Aorta (tissue), 5 donors: Measurements from ENCODE around the gene TSPAN4. TPM values are rescaled to one million over a fixed set of nuclear protein-coding genes. Genes with fewer than 3 reads are reported as not detected.
A peak's percentile ranks its signal among the peaks of the same experiment; 100 is the strongest.

Experiments used
- ATAC-seq: fragments of 200-7000 bp; cut with Tn5 transposase; one replicate; pipeline ENCODE4 v1.9.1; 2022; ENCODE audit warnings: moderate library complexity; ENCODE audit not compliant: low FRiP score
- DNase-seq, 2 donors: peaks; one replicate each; pipeline ENCODE4 v3.0.0-alpha.2; 2020
- H3K27ac ChIP-seq, 2 donors: one replicate each; pipeline ENCODE4 v1.5.1; 2013; ENCODE audit warnings: low read length in 2 of 2, mild to moderate bottlenecking in 2 of 2, moderate library complexity in 2 of 2, control low read depth in 1 of 2, inconsistent platforms in 1 of 2, low read depth in 1 of 2
- H3K27me3 ChIP-seq, 2 donors: one replicate each; pipeline ENCODE4 v1.6.1; 2013; ENCODE audit warnings: control low read depth in 1 of 2, low read length in 1 of 2, mild to moderate bottlenecking in 1 of 2, moderate library complexity in 1 of 2; ENCODE audit not compliant: insufficient read depth in 2 of 2, control insufficient read depth in 1 of 2
- H3K36me3 ChIP-seq, 2 donors: one replicate each; pipeline ENCODE4 v1.6.1; 2013; ENCODE audit warnings: control low read depth in 1 of 2, low read length in 1 of 2, mild to moderate bottlenecking in 1 of 2; ENCODE audit not compliant: insufficient read depth in 2 of 2, control insufficient read depth in 1 of 2
- H3K4me1 ChIP-seq, 2 donors: one replicate each; pipeline ENCODE4 v1.6.1; 2013; ENCODE audit warnings: low read length in 2 of 2, control low read depth in 1 of 2, mild to moderate bottlenecking in 1 of 2, moderate library complexity in 1 of 2; ENCODE audit not compliant: insufficient read depth in 2 of 2, control insufficient read depth in 1 of 2
- H3K4me3 ChIP-seq, 2 donors: one replicate each; pipeline ENCODE4 v1.5.1; 2013; ENCODE audit warnings: low read length in 2 of 2, control low read depth in 1 of 2, mild to moderate bottlenecking in 1 of 2
- H3K9me3 ChIP-seq: one replicate; pipeline ENCODE4 v1.6.1; 2013; ENCODE audit warnings: mild to moderate bottlenecking, low read length; ENCODE audit not compliant: control insufficient read depth
- WGBS, 2 donors: extraction: QIAGEN DNeasy Blood & Tissue Kit; methylation state at CpG; one replicate each; pipeline ENCODE4 v1.1.7; 2013; 5-methylcytosine and 5-hydroxymethylcytosine counted together
- intact Hi-C, 2 donors: fragments of 100-400 bp; cut with DNase I; formaldehyde crosslinking; loops; one replicate each; pipeline versions ENCODE4 v1.14.2 to v1.15.0; 2022
- polyA plus RNA-seq, 2 donors: library from polyadenylated mRNA; stranded (reverse); fragments of 200-250 nt; gene quantifications; one replicate each; pipeline ENCODE4 v1.2.3, GENCODE V29; 2013
- total RNA-seq, 2 donors: library from RNA; stranded (reverse); fragmentation: NEBNext Ultra II Directional; extraction: Animal tissue kit (Norgen Biotek cat#: 25700); gene quantifications; one replicate each; pipeline ENCODE4 v1.2.1, GENCODE V29; 2021
- donor health status: healthy with polysubstance abuse.
- donor health status: Bipolar disorder and iron deficiency.
- donor health status: DM: no; HTN: no; CAD: no.
- donor health status: DM: no; HTN: no; CAD: no.
- donor health status: DM: yes; HTN: yes; CAD: no.

TSPAN4 gene
- total and polyA plus RNA-seq, 4 donors, result 28.4 to 95.1 (median 61.0) TPM

DNA sequence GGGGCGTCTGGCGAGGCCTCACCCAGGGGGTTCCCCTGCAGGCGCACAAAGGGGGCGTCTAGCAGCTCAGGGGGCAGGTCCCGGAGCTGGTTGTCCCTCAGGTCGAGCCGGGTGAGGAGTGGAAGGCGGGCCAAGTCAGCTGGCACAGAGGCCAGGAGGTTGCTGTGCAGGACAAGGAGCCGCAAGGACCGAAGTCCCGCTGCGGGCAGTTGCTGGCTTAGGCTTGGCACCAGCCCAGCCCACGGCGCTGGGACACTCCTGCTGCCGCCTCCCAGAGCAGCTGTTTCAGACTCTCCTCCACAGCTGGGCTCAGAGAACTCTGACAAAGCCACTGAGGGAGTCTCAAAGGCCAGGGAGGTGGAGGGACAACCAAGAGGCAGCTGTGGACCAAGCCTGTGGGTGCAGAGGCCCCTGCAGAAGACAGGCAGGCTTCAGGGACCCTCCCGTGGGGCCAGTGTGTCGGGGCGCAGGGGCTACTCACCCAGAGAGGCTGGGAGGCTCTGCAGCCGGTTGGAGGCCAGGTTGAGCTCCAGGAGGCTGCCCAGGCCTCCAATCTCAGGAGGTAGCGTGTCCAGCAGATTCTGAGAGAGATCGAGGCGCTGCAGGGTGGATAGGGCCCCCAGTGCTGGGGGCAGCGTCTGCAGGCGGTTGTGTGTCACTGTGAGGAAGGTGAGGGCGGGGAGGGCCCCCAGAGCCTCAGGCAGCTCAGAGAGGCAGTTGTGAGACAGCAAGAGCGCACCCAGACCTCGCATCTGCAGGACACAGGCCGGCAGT, 39.8 kb upstream of the TSPAN4 start:
- 92% methylated on average over 28 of the region's 28 CpGs for WGBS, 2 donors
- no peak overlapping the region for H3K4me3 ChIP-seq
- DNase-seq, result no peak
- intact Hi-C loops, result no loop called here
- no peaks in the 10 kb centered on the region for H3K36me3 ChIP-seq
- no peak for ATAC-seq
- no peaks in the 10 kb centered on the region for H3K9me3 ChIP-seq
- no peak overlapping the region for H3K27ac ChIP-seq
- no peaks in the 10 kb centered on the region for H3K4me1 ChIP-seq
- no peaks in the 10 kb centered on the region for H3K27me3 ChIP-seq

DNA sequence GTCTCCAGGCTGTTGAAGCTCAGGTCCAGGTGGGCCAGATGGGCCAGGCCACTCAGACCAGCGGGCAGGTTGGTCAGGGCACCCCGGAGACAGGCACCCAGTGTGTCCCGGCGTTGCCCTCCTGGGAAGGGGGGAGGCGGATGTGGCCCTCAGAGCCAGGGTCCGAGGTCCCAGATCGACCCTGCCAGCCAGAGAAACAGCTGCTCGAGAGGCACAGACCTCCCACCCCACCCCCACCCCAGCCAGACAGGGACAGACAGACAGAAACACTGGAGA, 39.2 kb upstream of the TSPAN4 start:
- no peaks in the 10 kb centered on the region for H3K4me1 ChIP-seq
- no peaks in the 10 kb centered on the region for H3K9me3 ChIP-seq
- intact Hi-C loops, result no loop called here
- no peak overlapping the region for H3K27ac ChIP-seq
- no peak overlapping the region for H3K4me3 ChIP-seq
- H3K36me3 ChIP-seq, result no peaks in the 10 kb centered on the region
- no peak for ATAC-seq
- H3K27me3 ChIP-seq, result no peaks in the 10 kb centered on the region
- WGBS, 2 donors, result 87 to 90% methylated on average over 8 of the region's 8 CpGs
- no peak for DNase-seq

DNA sequence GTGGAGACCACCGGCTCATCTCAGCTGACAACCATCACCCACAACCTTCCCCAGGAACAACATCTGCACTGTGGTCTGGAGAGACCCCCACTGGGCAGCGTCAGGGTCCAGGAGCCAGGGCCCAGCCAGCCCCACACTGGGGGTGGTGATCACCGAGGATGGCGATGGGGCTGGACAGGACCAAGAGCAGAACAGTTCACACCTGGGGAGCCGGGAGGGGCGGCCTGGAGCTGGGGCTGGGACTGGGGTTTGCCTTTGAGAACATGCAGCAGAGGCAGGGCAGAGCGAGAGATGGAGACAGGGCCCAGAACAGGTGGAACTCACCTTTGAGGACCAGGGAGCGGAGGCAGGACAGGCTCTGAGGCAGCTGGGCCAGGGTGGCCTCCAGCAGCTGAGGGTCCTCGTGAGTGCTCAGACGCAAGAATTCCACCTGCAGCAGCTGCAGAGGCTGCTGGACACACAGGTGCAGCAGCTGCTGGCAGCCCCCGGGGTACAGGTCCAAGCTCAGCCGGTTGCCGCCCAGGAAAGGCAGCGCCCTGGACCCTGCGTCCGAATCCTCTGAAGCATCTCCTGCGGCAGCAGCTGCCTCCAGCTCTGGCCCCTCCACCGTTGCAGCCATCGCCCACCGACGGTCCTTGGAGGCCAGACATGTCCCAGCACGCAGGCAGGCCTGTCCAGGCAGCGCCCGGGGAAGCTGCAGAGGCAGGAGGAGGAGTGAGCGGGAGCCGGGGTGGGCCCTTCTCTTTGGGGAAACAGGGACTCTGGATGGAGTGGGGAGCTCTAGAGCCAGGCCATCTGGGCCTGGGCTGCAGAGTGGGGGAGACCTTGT, 38.7 kb upstream of the TSPAN4 start:
- no peak overlapping the region for H3K4me3 ChIP-seq

DNA sequence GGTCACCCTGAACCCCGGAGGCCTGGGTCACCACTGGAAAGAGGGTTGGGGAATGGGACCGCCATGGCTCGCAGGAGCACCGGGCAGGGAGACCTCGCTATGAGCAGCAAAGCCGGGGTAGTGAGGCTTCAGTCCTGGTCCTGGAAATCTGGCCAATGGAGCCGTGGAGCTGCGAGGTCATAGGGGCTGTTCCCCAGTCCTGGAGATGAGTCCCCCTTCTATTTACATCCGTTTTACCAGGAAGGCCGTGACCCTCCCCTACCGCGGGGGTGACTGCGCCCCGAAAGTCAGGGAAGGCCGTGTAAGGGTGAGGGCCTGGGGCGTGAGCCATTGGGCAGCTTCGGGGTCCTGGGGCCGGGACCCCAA, 38.1 kb upstream of the TSPAN4 start:
- intact Hi-C loops, result no loop called here
- Histone ChIP-seq H3K36me3 (no peaks in the 10 kb centered on the region), H3K27ac (no peak overlapping the region), H3K9me3 (no peaks in the 10 kb centered on the region), H3K4me3 (peak overlapping the region; percentile 21 to 36), H3K4me1 (no peaks in the 10 kb centered on the region), H3K27me3 (no peaks in the 10 kb centered on the region)
- 4 to 6% methylated on average over 18 of the region's 18 CpGs for WGBS, 2 donors
- ATAC-seq (no peak), DNase-seq (no peak)

More for the DNA sequence above, 38.7 kb upstream of the TSPAN4 start:
- DNase-seq, result no peak
- WGBS, 2 donors, result 50 to 56% methylated on average over 24 to 26 of the region's 26 CpGs
- Histone ChIP-seq H3K4me1 (no peaks in the 10 kb centered on the region), H3K27me3 (no peaks in the 10 kb centered on the region), H3K36me3 (no peaks in the 10 kb centered on the region), H3K27ac (no peak overlapping the region), H3K9me3 (no peaks in the 10 kb centered on the region)
- intact Hi-C loops, result no loop called here
- no peak for ATAC-seq

DNA sequence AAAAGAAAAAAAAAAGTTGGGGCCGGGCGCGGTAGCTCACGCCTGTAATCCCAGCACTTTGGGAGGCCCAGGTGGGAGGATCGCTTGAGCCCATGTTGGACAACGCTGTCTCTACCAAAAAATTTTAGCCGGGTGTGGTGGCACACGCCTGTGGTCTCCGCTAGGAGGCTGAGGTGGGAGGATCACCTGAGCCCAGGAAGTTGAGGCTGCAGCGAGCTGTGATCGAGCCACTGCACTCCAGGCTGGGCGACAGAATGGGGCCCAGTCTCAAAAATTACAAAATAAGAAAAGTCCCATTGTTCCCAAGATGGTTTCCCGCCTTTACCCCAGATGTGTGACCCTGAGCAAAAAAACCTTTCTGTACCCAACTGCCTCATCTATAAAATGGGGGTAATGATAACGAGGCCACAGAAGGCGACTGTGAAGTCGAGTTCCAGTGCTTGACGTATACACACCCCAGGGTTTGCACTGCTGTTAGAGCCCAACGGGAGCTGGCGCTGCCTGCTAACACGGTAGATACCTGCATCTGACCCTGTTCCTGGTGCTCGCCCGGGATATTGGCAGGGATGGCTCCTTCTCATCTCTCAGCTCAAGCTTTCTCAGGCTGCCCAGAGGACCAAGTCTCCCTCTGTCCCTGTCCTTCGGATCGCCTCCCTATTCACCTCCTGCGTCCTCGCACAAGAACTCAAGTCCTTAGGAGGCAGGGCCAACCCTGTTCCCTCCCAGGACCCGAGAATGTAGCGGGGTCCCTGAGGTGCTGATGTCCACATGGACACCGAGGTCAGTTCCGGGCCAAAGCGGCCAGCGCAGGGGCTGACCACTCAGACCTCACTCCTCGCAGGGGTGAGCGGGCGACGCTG, 34.0 kb upstream of the TSPAN4 start:
- Histone ChIP-seq H3K4me3 (peak overlapping the region; percentile 13 to 27), H3K27me3 (no peaks in the 10 kb centered on the region), H3K27ac (peak overlapping the region; percentile 20 to 99), H3K4me1 (no peaks in the 10 kb centered on the region), H3K36me3 (peaks cover 0 to 12% of the 10 kb centered on the region in 2 donors), H3K9me3 (no peaks in the 10 kb centered on the region)
- intact Hi-C loops, result no loop called here
- ATAC-seq, result no peak
- DNase-seq, result no peak
- 33 to 34% methylated on average over 36 of the region's 36 CpGs for WGBS, 2 donors

DNA sequence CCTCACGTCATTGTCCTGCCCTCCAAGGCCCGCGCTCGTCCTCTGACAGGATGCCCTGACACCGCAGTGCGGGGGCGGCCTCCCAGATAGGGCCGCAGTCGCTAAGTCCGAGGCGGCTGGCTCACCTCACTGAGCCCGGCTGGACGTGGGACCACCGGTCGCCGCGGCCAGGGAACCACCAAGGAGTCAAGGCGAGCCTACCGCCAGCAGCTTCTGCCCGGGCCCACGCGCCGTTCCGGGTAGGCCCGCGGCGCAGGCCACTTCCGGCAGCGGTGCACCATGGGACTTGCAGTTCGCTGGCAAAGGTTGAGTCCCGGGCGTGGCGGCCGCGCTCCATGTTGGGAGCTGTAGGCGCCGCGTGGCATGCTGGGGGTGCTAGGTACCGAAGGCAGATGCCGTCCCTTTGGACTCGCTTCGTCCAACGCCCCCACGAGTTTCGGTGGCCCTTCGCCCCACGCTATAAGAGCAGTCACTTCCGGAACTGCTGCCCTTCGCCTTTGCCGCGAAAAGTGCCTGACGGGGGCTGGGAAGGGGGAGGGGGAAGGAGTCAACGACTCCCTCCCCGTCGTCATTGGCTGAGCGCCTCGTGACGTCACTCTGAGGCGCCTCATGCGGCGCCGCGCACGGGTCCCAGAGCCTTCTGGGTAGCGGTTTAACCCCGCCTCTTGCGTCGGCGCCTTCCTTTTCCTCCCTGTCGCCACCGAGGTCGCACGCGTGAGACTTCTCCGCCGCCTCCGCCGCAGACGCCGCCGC, 33.2 kb upstream of the TSPAN4 start, which contains the start of gene RPLP2:
Gene RPLP2 (plus strand): TSS at position 681 of the 753 bp plus-strand sequence. CDS start 268 bp downstream, outside the sequence.
- DNase-seq (peak; percentile 99 to 100), ATAC-seq (peak; percentile 96)
- H3K4me1 ChIP-seq, result no peaks in the 10 kb centered on the region
- no peaks in the 10 kb centered on the region for H3K9me3 ChIP-seq
- peaks cover 0 to 13% of the 10 kb centered on the region in 2 donors for H3K36me3 ChIP-seq
- 0% methylated on average over 67 to 81 of the region's 81 CpGs for WGBS, 2 donors
- no peaks in the 10 kb centered on the region for H3K27me3 ChIP-seq
- peak within 1 kb of the TSS; percentile 20 to 99 for H3K27ac ChIP-seq
- intact Hi-C loops, result no loop called here
- peak within 1 kb of the TSS; percentile 51 to 84 for H3K4me3 ChIP-seq

DNA sequence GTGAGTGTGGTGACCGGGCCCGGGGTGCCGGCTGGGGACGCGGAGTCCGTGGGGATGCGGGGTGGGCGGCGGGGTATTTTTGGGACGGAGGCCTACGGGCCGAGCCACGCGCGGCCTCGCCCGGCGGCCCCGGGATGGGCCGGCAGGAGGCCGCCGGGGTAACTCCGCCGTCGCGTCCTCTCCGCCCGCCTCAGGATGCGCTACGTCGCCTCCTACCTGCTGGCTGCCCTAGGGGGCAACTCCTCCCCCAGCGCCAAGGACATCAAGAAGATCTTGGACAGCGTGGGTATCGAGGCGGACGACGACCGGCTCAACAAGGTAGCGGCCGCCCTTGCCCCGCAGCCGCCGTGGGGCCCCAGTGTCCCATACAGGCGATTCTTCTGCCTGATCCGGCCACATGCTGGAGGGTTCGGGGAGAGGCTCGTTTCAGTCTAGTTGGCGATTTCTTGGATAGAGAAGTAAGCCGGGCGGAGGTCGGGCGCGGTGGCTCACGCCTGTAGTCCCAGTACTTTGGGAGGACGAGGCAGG, 32.5 kb upstream of the TSPAN4 start:
- Histone ChIP-seq H3K4me3 (peak overlapping the region; percentile 51 to 84), H3K9me3 (no peaks in the 10 kb centered on the region), H3K27me3 (no peaks in the 10 kb centered on the region), H3K36me3 (peaks cover 0 to 13% of the 10 kb centered on the region in 2 donors), H3K4me1 (no peaks in the 10 kb centered on the region), H3K27ac (peak overlapping the region in 1 of 2 donors; percentile 19)
- ATAC-seq (peak; percentile 16), DNase-seq (no peak)
- intact Hi-C loops, result no loop called here
- WGBS, 2 donors, result 0% methylated on average over 49 to 55 of the region's 55 CpGs
